CD14-positive monocyte (primary cell): ENCODE measurements around the gene EPB41L2. TPM values are rescaled to one million over a fixed set of nuclear protein-coding genes. Genes with fewer than 3 reads are reported as not detected.

Experiments used
- DNase-seq, 3 donors: peaks; one replicate each; pipeline ENCODE4 v3.0.0-alpha.2; 2011 to 2022
- H2AFZ ChIP-seq: 2 replicates; pipeline ENCODE4 v1.6.0; 2012; ENCODE audit warnings: mild to moderate bottlenecking, low read depth, low read length, inconsistent platforms; ENCODE audit not compliant: insufficient read depth, poor library complexity, severe bottlenecking
- H3K27ac ChIP-seq, 2 donors: 1 replicate in 1 of 2; 2 replicates in 1 of 2; pipeline ENCODE4 v1.5.1; 2012 to 2013; ENCODE audit warnings: low read length in 2 of 2, control low read depth in 1 of 2, inconsistent platforms in 1 of 2, low read depth in 1 of 2, mild to moderate bottlenecking in 1 of 2
- H3K27me3 ChIP-seq, 2 donors: one replicate each; pipeline versions ENCODE4 v1.6.0 to v1.6.1; 2011 to 2013; ENCODE audit warnings: low read length in 2 of 2; ENCODE audit not compliant: control insufficient read depth in 2 of 2, insufficient read depth in 2 of 2
- H3K36me3 ChIP-seq, 2 donors: replicated peaks in 1 of 2; 1 replicate in 1 of 2; 2 replicates in 1 of 2; pipeline versions ENCODE4 v1.5.1 to v1.6.1; 2012 to 2013; ENCODE audit warnings: low read length in 2 of 2, control low read depth in 1 of 2, inconsistent platforms in 1 of 2, mild to moderate bottlenecking in 1 of 2; ENCODE audit not compliant: insufficient read depth in 2 of 2, control insufficient read depth in 1 of 2
- H3K4me1 ChIP-seq, 2 donors: 1 replicate in 1 of 2; 2 replicates in 1 of 2; pipeline versions ENCODE4 v1.5.1 to v1.6.1; 2012 to 2013; ENCODE audit warnings: low read length in 2 of 2, control low read depth in 1 of 2, inconsistent platforms in 1 of 2, mild to moderate bottlenecking in 1 of 2, moderate library complexity in 1 of 2; ENCODE audit not compliant: insufficient read depth in 2 of 2, control insufficient read depth in 1 of 2
- H3K4me2 ChIP-seq: replicated peaks from 2 replicates; pipeline ENCODE3; 2012; ENCODE audit warnings: low read length, moderate library complexity, mild to moderate bottlenecking; ENCODE audit not compliant: poor library complexity, severe bottlenecking; ENCODE audit errors: extremely low read depth
- H3K4me3 ChIP-seq, 3 experiments: fragments of 200-600 bp in 1 of 3; sonication (generic) in 1 of 3; replicated peaks in 1 of 3; 1 replicate in 2 of 3; 2 replicates in 1 of 3; pipeline ENCODE4 v1.5.1; 2011 to 2013; ENCODE audit warnings: low read length in 3 of 3, mild to moderate bottlenecking in 3 of 3, control low read depth in 2 of 3, low read depth in 2 of 3, inconsistent platforms in 1 of 3, moderate library complexity in 1 of 3
- H3K79me2 ChIP-seq: 2 replicates; pipeline ENCODE4 v1.6.0; 2012; ENCODE audit warnings: mild to moderate bottlenecking, control low read depth, inconsistent platforms, low read length, moderate library complexity; ENCODE audit not compliant: insufficient read depth
- H3K9ac ChIP-seq: 2 replicates; pipeline ENCODE4 v1.6.0; 2017; ENCODE audit warnings: low read length, mild to moderate bottlenecking; ENCODE audit not compliant: insufficient read depth, poor library complexity, severe bottlenecking
- H3K9me3 ChIP-seq, 2 donors: replicated peaks in 1 of 2; 1 replicate in 1 of 2; 2 replicates in 1 of 2; pipeline versions ENCODE4 v1.5.1 to v1.6.1; 2012 to 2013; ENCODE audit warnings: low read length in 2 of 2, control low read depth in 1 of 2; ENCODE audit not compliant: control insufficient read depth in 1 of 2, insufficient read depth in 1 of 2
- H4K20me1 ChIP-seq: 2 replicates; pipeline ENCODE4 v1.6.0; 2012; ENCODE audit warnings: mild to moderate bottlenecking, low read length, control low read depth, moderate library complexity; ENCODE audit not compliant: insufficient read depth
- H3K27ac Mint-ChIP-seq, 7 donors: one replicate each; pipeline ENCODE4 v1.8.0; 2020; ENCODE audit warnings: mild to moderate bottlenecking in 7 of 7, mixed read lengths in 7 of 7, moderate library complexity in 6 of 7, inconsistent platforms in 2 of 7
- H3K27me3 Mint-ChIP-seq, 3 donors: one replicate each; pipeline ENCODE4 v1.8.0; 2021 to 2022; ENCODE audit warnings: low read depth in 3 of 3, mild to moderate bottlenecking in 3 of 3, mixed read lengths in 3 of 3, moderate library complexity in 3 of 3, inconsistent platforms in 1 of 3
- H3K36me3 Mint-ChIP-seq, 2 donors: one replicate each; pipeline ENCODE4 v1.8.0; 2020; ENCODE audit warnings: mixed read lengths in 2 of 2, inconsistent platforms in 1 of 2, mild to moderate bottlenecking in 1 of 2
- H3K4me1 Mint-ChIP-seq: one replicate; pipeline ENCODE4 v1.8.0; 2020; ENCODE audit warnings: mild to moderate bottlenecking, mixed read lengths
- H3K4me3 Mint-ChIP-seq, 2 donors: one replicate each; pipeline ENCODE4 v1.8.0; 2020; ENCODE audit warnings: mild to moderate bottlenecking in 2 of 2, mixed read lengths in 2 of 2, moderate library complexity in 1 of 2
- H3K9me3 Mint-ChIP-seq, 7 donors: one replicate each; pipeline ENCODE4 v1.8.0; 2020 to 2022; ENCODE audit warnings: mixed read lengths in 7 of 7, mild to moderate bottlenecking in 6 of 7, moderate library complexity in 6 of 7, inconsistent platforms in 2 of 7
- CTCF ChIP-seq: fragments of 200-600 bp; IDR thresholded peaks from one replicate; pipeline ENCODE4 v1.8.0; 2022; ENCODE audit warnings: antibody characterized with exemption, mild to moderate bottlenecking
- WGBS: methylation state at CpG from one replicate; pipeline ENCODE4 v1.1.5; 2013; ENCODE audit warnings: missing lambda C conversion rate; ENCODE audit not compliant: insufficient coverage; 5-methylcytosine and 5-hydroxymethylcytosine counted together
- intact Hi-C, 2 donors: fragments of 100-400 bp; cut with micrococcal nuclease; formaldehyde crosslinking; loops; one replicate each; pipeline versions ENCODE4 v1.15.0 to v1.15.1; 2023
- polyA plus RNA-seq, 3 donors: library from polyadenylated mRNA; depleted of rRNA in 1 of 3; unstranded in 2 of 3; stranded (reverse) in 1 of 3; fragments of 300-500 nt in 2 of 3; fragments of >200 nt in 1 of 3; fragmentation: Illumina TruSeq in 2 of 3; gene quantifications; 1 replicate in 2 of 3; 2 replicates in 1 of 3; pipeline ENCODE4 v1.2.3, GENCODE V29; 2012 to 2021

Gene EPB41L2
- polyA plus RNA-seq, 3 donors: 3.4 to 7.2 (median 4.6) TPM

- Histone ChIP-seq H3K79me2 (no peaks in the 10 kb centered on the region), H3K4me2 (no peak overlapping the region), H3K4me1 (no peaks in the 10 kb centered on the region), H2AFZ (no peak overlapping the region), H3K9ac (no peak overlapping the region), H3K36me3 (no peaks in the 10 kb centered on the region), H3K27ac (no peak overlapping the region), H3K27me3 (no peaks in the 10 kb centered on the region), H3K9me3 (no peaks in the 10 kb centered on the region), H3K4me3 (no peak overlapping the region), H4K20me1 (no peaks in the 10 kb centered on the region)
- Mint-ChIP-seq H3K4me3 (no peak overlapping the region), H3K9me3 (peaks cover 0 to 6% (median 0%) of the 10 kb centered on the region in 7 donors), H3K27ac (no peak overlapping the region), H3K4me1 (peaks cover 22% of the 10 kb centered on the region), H3K27me3 (no peaks in the 10 kb centered on the region), H3K36me3 (peaks cover 0 to 1% of the 10 kb centered on the region in 2 donors)
- no peak for TF ChIP-seq CTCF
- no peak for DNase-seq
- intact Hi-C loops: no loop called here
- WGBS: 100% methylated on average over 1 of the region's 5 CpGs
Measured at GRCh38 chr6:130831607-130832006, 231.4 kb downstream of the EPB41L2 start.

DNA sequence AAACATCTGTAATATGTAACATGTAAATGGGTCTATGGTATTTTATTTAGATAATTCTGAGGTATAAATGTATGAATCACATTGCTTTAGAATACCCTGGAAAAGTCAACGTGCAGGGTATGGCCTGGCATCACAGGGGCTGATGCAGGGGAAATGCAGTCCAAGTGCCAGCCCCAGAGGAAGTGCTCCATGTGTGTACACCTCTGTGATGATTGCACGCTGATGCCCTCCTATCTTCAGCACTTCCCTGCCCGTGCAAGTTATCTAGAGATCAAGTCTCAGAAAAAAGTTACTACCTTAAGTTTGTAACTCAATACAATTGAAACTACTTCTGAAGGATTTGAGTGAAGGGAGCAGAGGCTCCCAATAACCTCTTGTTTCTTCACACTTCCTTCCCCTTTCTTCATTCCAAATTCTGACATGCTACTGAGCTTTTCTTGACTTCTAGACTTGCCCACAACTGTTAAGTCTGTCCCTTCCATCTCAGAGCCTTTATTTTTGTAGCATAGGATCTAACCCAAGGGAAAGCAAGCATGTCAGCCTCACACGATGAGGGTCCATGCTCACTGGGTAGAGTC lies 233.6 kb downstream of the EPB41L2 start:
- H3K4me1 Mint-ChIP-seq: peaks cover 12% of the 10 kb centered on the region
- WGBS: 70% methylated on average over 2 of the region's 4 CpGs
- peaks cover 0 to 1% of the 10 kb centered on the region in 2 donors for H3K36me3 Mint-ChIP-seq
- Histone ChIP-seq H3K27ac (no peak overlapping the region), H3K4me3 (no peak overlapping the region), H3K4me1 (no peaks in the 10 kb centered on the region), H3K36me3 (no peaks in the 10 kb centered on the region), H3K27me3 (no peaks in the 10 kb centered on the region), H3K4me2 (no peak overlapping the region), H2AFZ (no peak overlapping the region), H3K79me2 (no peaks in the 10 kb centered on the region), H3K9ac (no peak overlapping the region), H4K20me1 (no peaks in the 10 kb centered on the region), H3K9me3 (no peaks in the 10 kb centered on the region)
- H3K27ac Mint-ChIP-seq: no peak overlapping the region
- no peak for TF ChIP-seq CTCF
- no peaks in the 10 kb centered on the region for H3K27me3 Mint-ChIP-seq
- DNase-seq: no peak
- intact Hi-C loops: no loop called here
- peaks cover 0 to 6% (median 0%) of the 10 kb centered on the region in 7 donors for H3K9me3 Mint-ChIP-seq
- H3K4me3 Mint-ChIP-seq: no peak overlapping the region
